GM23338 (cell line): ENCODE results near the gene PPM1J. TPM values are rescaled to one million over a fixed set of nuclear protein-coding genes. Genes with fewer than 3 reads are reported as not detected.

Experiments used
- ATAC-seq: fragments of 200-7000 bp; cut with Tn5 transposase; 3 replicates; pipeline ENCODE4 v1.9.1; 2020
- DNase-seq: peaks from one replicate; pipeline ENCODE4 v3.0.0-alpha.2; 2015; ENCODE audit warnings: low spot score
- H2AFZ ChIP-seq: fragments of 200-600 bp; sonication (generic); 2 replicates; pipeline ENCODE4 v1.8.0; 2016; ENCODE audit warnings: antibody characterized with exemption, mild to moderate bottlenecking, moderate library complexity
- H3F3A ChIP-seq: fragments of 200-600 bp; sonication (generic); replicated peaks from 2 replicates; pipeline ENCODE4 v1.8.0; 2017; ENCODE audit warnings: antibody characterized with exemption, mixed run types, low read depth
- H3K27ac ChIP-seq: fragments of 200-600 bp; sonication (generic); 2 replicates; pipeline ENCODE4 v1.6.1; 2016; ENCODE audit warnings: low read depth
- H3K27me3 ChIP-seq: fragments of 200-600 bp; sonication (generic); 2 replicates; pipeline ENCODE4 v1.8.0; 2016; ENCODE audit warnings: mild to moderate bottlenecking, mixed run types, moderate library complexity; ENCODE audit not compliant: insufficient read depth
- H3K36me3 ChIP-seq: fragments of 200-600 bp; sonication (generic); 2 replicates; pipeline ENCODE4 v1.8.0; 2016; ENCODE audit warnings: mild to moderate bottlenecking; ENCODE audit not compliant: insufficient read depth
- H3K4me1 ChIP-seq: fragments of 200-600 bp; sonication (generic); 2 replicates; pipeline ENCODE4 v1.8.0; 2016; ENCODE audit warnings: mild to moderate bottlenecking, moderate library complexity; ENCODE audit not compliant: insufficient read depth
- H3K4me2 ChIP-seq: fragments of 200-600 bp; sonication (generic); 2 replicates; pipeline ENCODE4 v1.7.1; 2017; ENCODE audit warnings: mixed run types
- H3K4me3 ChIP-seq: fragments of 200-600 bp; sonication (generic); 2 replicates; pipeline ENCODE4 v1.6.1; 2016; ENCODE audit warnings: mixed run types
- H3K79me2 ChIP-seq: fragments of 200-600 bp; sonication (generic); replicated peaks from 2 replicates; pipeline ENCODE4 v1.8.0; 2017; ENCODE audit warnings: mild to moderate bottlenecking; ENCODE audit not compliant: insufficient read depth
- H3K9me2 ChIP-seq: fragments of 200-600 bp; sonication (generic); 2 replicates; pipeline ENCODE4 v1.8.0; 2017; ENCODE audit not compliant: insufficient read depth
- H4K20me1 ChIP-seq: fragments of 200-600 bp; sonication (generic); replicated peaks from 2 replicates; pipeline ENCODE4 v1.8.0; 2017; ENCODE audit warnings: mild to moderate bottlenecking; ENCODE audit not compliant: insufficient read depth
- H3K27ac Mint-ChIP-seq: 2 replicates; pipeline ENCODE4 v1.8.0; 2020; ENCODE audit warnings: inconsistent platforms, mild to moderate bottlenecking, moderate library complexity, mixed read lengths
- H3K27me3 Mint-ChIP-seq: 3 replicates; pipeline ENCODE4 v1.8.0; 2022; ENCODE audit warnings: low read depth, mild to moderate bottlenecking, moderate library complexity, mixed read lengths, inconsistent platforms; ENCODE audit not compliant: insufficient read depth, poor library complexity
- H3K36me3 Mint-ChIP-seq: 3 replicates; pipeline ENCODE4 v1.8.0; 2021; ENCODE audit warnings: low read depth, mild to moderate bottlenecking, inconsistent platforms, moderate library complexity, mixed read lengths
- H3K4me1 Mint-ChIP-seq: 3 replicates; pipeline ENCODE4 v1.8.0; 2020; ENCODE audit warnings: mild to moderate bottlenecking, inconsistent platforms, mixed read lengths
- H3K4me3 Mint-ChIP-seq: 3 replicates; pipeline ENCODE4 v1.8.0; 2021; ENCODE audit warnings: moderate library complexity, mild to moderate bottlenecking, inconsistent platforms, mixed read lengths
- H3K9me3 Mint-ChIP-seq: 3 replicates; pipeline ENCODE4 v1.8.0; 2020; ENCODE audit warnings: moderate library complexity, mild to moderate bottlenecking, inconsistent platforms, mixed read lengths
- CREB1 ChIP-seq: fragments of 250-450 bp; sonication (Bioruptor Pico); IDR thresholded peaks from 2 replicates; pipeline ENCODE4 v1.5.0; 2020; ENCODE audit warnings: low read depth, mild to moderate bottlenecking, moderate library complexity
- CTCF ChIP-seq, 2 experiments: fragments of 200-600 bp in 1 of 2; sonication (generic) in 1 of 2; conservative IDR thresholded peaks; 2 replicates each; pipeline versions ENCODE4 v1.5.1 to v1.6.1; 2016 to 2017; ENCODE audit warnings: antibody characterized with exemption in 2 of 2, low read depth in 2 of 2, mild to moderate bottlenecking in 2 of 2, moderate library complexity in 1 of 2
- ETS1 ChIP-seq: IDR thresholded peaks from 2 replicates; pipeline ENCODE4 v1.6.1; 2016; ENCODE audit warnings: antibody characterized with exemption
- EZH2 ChIP-seq: fragments of 200-600 bp; sonication (generic); IDR thresholded peaks from one replicate; pipeline ENCODE4 v1.8.0; 2017; ENCODE audit warnings: antibody characterized with exemption, mild to moderate bottlenecking, low read depth; ENCODE audit not compliant: unreplicated experiment
- POLR2AphosphoS5 ChIP-seq: IDR thresholded peaks from 2 replicates; pipeline ENCODE4 v1.6.1; 2016; ENCODE audit warnings: antibody characterized with exemption, low read depth
- REST ChIP-seq: IDR thresholded peaks from one replicate; pipeline ENCODE4 v1.6.1; 2018; ENCODE audit warnings: antibody characterized with exemption; ENCODE audit not compliant: unreplicated experiment
- STAT1 ChIP-seq: IDR thresholded peaks from one replicate; pipeline ENCODE4 v1.6.1; 2016; ENCODE audit warnings: antibody characterized with exemption; ENCODE audit not compliant: unreplicated experiment
- ZNF114 ChIP-seq: fragments of 250-450 bp; sonication (Bioruptor Pico); IDR thresholded peaks from 2 replicates; pipeline ENCODE4 v1.5.0; 2020; ENCODE audit warnings: mild to moderate bottlenecking, moderate library complexity
- polyA plus RNA-seq: library from polyadenylated mRNA; unstranded; fragments of >200 nt; fragmentation: Nextera tagmentation; extraction: Ambion mirVana; gene quantifications from 2 replicates; pipeline ENCODE4 v1.2.1, GENCODE V29; 2016
- total RNA-seq: library from RNA; depleted of rRNA; stranded (reverse); fragments of >200 nt; shearing (Covaris generic); gene quantifications from 2 replicates; pipeline ENCODE4 v1.2.3, GENCODE V29; 2014

PPM1J gene
- total and polyA plus RNA-seq, 2 experiments from 2014 or later: 19.0 to 22.4 TPM

DNA sequence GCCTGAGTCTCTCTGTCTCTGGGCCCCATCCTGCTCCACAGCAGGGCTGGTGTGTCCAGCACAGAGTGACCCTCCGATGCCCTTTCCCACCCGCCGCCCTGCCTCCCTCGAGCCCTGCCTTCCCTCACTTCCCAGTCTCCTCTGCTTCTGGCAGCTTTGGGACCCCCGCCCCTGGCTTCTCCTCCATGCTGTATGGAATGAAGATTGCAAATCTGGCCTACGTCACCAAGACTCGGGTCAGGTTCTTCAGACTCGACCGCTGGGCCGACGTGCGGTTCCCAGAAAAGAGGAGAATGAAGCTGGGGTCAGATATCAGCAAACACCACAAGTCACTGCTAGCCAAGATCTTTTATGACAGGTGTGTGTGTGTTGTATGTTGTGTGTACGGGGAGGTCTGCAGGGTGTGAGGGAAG lies 26.3 kb downstream of the PPM1J start (continued):
- TF ChIP-seq REST (no peak), POLR2AphosphoS5 (no peak), ZNF114 (CRISPR knock-in tag) (no peak), ETS1 (no peak)

DNA sequence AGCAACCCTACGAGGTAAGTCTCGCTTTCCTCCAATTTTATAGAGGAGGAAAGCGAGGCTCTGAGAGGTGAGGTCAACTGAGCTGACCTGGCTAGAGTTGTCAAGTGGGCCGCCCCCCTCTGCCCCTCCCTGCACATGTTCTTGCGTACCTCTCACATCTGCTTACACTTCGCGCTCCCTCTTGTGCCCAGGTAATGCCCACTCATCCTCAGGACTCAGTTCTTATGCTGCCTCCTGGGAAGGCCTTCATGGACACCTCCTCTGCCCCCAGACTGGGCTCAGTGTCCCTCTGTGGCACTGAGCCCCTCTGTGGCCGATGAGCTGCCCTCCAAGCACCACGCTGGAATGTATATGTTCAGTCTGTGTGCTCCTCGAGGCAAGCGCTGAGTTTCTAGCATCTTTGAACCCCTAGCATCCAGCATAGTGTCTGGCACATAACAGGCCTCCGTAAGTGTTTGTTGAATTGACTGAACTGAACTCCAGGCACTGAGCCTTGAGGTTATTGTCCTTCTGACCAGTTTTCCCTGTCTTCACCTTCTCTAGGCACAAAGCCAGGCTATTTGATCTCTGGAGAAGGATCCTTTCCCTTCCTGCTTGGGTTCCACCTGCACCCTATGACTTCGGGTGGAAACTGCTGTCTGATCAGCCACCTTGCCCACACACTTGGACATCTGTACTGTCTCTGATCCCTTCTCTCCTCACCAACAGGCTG lies 27.2 kb downstream of the PPM1J start:
- Histone ChIP-seq H2AFZ (no peak overlapping the region), H3K27me3 (no peaks in the 10 kb centered on the region), H3K4me3 (no peak overlapping the region), H3F3A (no peaks in the 10 kb centered on the region), H3K27ac (no peak overlapping the region), H3K79me2 (peaks cover 9% of the 10 kb centered on the region), H3K4me2 (no peak overlapping the region), H3K36me3 (no peaks in the 10 kb centered on the region; the same call in 1 of the 2 replicates), H4K20me1 (peaks cover 5% of the 10 kb centered on the region; the same call in 1 of the 2 replicates), H3K9me2 (no peaks in the 10 kb centered on the region), H3K4me1 (no peaks in the 10 kb centered on the region; the same call in none of the 2 replicates)
- no peak for ATAC-seq
- H3K36me3 Mint-ChIP-seq: peaks cover 25% of the 10 kb centered on the region
- TF ChIP-seq STAT1: no peak
- TF ChIP-seq ETS1: no peak
- no peak for DNase-seq
- H3K9me3 Mint-ChIP-seq: no peaks in the 10 kb centered on the region
- H3K4me1 Mint-ChIP-seq: peaks cover 26% of the 10 kb centered on the region
- H3K27me3 Mint-ChIP-seq: peaks cover 2% of the 10 kb centered on the region
- no peak overlapping the region for H3K4me3 Mint-ChIP-seq
- no peak overlapping the region for H3K27ac Mint-ChIP-seq

DNA sequence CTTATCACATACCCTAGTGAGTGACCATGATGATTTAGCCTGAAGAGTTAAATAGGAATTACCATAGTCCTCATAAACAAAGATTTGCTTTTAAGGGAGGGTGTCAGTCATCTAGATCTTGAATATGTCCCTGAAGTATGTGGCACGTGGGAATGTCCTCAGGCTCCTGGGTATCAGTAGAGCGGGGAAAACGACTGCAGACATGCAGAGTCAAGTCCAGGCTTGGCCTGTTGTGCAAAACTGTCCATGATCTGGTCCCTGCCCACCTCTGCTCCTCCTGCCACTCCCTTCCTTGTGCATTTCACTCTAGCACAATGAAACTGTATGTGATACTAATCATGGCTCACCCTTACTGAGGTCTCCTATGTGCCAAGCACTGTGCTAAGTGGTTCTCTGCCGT lies 27.8 kb downstream of the PPM1J start:
- ATAC-seq (no peak), DNase-seq (no peak)
- H3K79me2 ChIP-seq: peaks cover 9% of the 10 kb centered on the region
- no peak overlapping the region for H2AFZ ChIP-seq
- no peak overlapping the region for H3K4me3 ChIP-seq
- H3K4me2 ChIP-seq: no peak overlapping the region
- no peaks in the 10 kb centered on the region for H3F3A ChIP-seq
- Mint-ChIP-seq H3K27ac (no peak overlapping the region), H3K9me3 (no peaks in the 10 kb centered on the region), H3K36me3 (peaks cover 19% of the 10 kb centered on the region), H3K4me3 (no peak overlapping the region), H3K27me3 (peaks cover 2% of the 10 kb centered on the region), H3K4me1 (peaks cover 26% of the 10 kb centered on the region)
- no peaks in the 10 kb centered on the region; the same call in none of the 2 replicates for H3K4me1 ChIP-seq
- H3K27ac ChIP-seq: no peak overlapping the region
- H4K20me1 ChIP-seq: peaks cover 5% of the 10 kb centered on the region; the same call in 1 of the 2 replicates
- no peaks in the 10 kb centered on the region for H3K27me3 ChIP-seq
- no peaks in the 10 kb centered on the region for H3K9me2 ChIP-seq
- no peaks in the 10 kb centered on the region; the same call in 1 of the 2 replicates for H3K36me3 ChIP-seq
- TF ChIP-seq CREB1 (CRISPR knock-in tag) (no peak), POLR2AphosphoS5 (no peak), REST (no peak), CTCF (conservative IDR thresholded peaks at IDR 0.05; ENCODE audit: low read depth in 2 of 2) (no peak), STAT1 (no peak), EZH2 (no peak)
